HG03342 (cell line): Measurements from ENCODE around the gene REG4.

Source experiments
- ATAC-seq: cut with Tn5 transposase; IDR thresholded peaks from one replicate; pipeline ENCODE4 v1.9.1; 2021; ENCODE audit warnings: mild to moderate bottlenecking, moderate library complexity; ENCODE audit not compliant: unreplicated experiment

The REG4 gene

DNA sequence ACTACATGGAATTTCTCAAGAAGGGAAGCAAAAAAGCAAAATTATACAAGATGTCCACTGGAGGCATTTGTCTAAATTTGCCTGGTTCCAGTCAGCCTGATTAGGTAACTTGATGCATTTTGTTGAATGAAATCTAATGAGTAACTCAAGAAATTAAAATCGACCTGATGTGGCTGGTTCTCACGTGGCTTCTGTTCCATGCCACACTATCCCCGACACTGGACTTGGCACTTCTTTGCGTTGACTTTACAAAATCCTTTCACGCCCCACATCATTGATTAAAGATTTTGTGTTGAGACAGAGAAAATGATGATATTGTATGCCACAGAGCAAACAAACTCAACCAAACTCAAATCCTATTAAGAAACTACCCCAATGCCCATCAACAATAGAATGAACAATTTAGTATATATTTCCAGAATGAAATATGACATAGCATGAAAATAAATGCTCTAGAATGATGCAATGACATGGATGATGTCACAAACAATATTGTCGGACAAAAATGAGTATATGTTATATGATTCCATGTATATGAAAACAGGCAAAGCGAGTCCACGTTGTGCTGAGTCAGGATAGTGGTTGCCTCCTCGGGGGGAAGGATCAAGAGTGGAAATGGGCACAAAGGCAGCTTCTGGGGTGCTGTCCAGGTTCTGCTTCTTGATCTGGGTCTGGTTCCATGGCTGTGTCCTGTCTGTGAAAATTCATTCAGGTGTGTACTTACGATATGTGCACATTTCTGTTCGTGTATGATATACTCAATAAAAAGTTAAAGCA is 29.6 kb downstream of the REG4 start:
- ATAC-seq: no peak

DNA sequence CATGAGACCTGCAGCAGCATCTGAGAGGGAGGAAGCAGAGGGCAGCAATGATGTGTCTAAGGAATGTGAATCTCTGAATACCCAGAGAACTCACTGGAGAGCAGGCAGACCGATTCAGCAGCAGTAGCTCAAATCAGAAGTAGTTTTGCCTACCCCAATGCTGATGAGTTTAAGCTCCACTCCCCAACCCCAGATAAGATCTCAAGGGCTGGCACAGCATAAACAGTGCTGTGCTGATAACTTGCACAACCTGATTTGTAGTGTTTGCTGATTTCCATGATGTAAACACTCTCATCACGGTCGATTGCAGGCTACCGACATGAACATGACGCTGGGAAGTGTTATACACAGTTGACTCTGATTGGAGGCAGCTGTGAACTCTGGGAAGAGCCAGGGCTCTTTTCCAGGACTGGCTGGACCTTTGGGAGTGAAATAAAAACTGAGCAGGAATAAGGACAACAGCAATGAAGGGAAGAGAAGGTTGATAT is 31.3 kb downstream of the REG4 start:
- no peak for ATAC-seq

DNA sequence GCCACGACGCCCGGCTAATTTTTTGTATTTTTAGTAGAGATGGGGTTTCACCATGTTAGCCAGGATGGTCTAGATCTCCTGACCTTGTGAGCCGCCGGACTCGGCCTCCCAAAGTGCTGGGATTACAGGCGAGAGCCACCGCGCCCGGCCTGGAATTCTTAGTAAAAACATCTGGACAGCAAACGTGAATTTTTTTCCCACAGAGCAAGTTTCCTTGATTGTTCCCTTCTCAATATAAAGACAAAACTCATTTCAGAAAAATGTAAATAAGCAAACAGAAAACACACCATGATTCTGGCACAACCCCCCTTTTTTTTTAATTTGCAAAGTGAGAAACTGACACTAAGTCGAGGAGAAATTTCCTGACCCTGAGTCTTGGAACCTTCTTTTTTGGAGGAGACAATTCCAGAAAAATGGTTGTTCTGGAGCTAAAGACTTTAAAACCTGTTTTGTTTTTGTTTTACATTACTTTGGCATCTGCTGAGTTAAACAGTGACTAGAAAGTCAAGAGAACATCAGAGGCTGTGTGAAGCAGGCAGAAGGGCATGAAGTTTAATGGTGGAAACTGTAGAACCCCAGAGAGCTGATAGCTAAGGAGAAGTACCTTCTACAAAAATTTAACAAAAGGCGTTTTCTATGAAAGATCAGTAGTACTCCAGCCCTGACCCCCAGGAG is 32.2 kb downstream of the REG4 start:
- ATAC-seq: no peak

DNA sequence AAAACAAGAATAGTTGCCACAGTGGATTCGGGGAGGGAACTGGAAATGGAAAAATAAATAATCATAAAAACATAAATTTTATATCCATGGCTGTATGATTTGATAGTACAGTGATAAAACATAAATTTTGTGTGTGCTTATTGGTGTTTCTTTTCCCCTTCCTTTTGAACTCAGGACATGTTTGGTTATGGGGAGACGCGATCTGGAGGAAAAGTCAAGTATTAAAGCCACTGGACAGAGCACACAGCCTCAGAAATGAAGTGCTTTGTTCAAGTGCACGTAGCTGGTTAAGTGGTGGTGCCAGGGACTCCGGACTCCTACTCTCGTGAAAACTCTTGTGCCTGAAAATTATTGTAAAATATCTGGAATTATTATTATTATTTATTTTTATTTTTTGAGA is 32.9 kb downstream of the REG4 start:
- no peak for ATAC-seq

DNA sequence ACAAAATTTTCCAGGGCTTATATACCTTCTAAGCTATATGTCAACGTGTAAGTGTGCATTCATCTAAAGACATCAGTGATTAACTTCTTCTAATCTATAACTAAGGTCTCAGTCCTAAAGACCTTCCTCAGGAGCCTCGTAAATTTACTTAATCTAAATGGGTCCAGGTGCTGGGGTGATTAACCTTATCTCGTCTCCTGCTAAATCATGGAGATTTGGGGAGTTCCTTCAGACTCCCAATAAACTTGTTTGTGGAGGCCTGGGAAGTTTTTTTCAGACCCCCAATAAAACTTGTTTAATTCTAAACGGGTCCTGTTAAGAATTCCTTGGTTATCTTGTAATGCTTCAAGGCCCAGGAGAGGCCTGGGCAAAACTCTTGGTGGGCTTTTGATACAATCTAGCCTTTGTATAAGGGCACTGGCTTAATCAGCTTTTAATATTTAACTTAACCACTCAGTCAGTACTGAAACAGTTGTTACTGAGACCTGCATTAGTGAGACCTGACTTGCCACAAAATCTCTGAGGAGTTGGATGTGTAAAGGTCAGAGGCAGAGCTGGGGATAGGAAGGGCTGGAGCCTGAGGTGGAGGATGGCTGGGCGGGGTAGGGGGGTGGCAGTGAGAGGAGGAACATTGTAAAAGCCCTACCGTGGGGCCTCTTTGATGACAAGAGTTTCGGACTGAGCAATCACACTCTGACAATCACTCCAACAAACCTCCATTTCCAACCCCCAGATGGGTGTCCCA is 36.3 kb downstream of the REG4 start:
- ATAC-seq: no peak

DNA sequence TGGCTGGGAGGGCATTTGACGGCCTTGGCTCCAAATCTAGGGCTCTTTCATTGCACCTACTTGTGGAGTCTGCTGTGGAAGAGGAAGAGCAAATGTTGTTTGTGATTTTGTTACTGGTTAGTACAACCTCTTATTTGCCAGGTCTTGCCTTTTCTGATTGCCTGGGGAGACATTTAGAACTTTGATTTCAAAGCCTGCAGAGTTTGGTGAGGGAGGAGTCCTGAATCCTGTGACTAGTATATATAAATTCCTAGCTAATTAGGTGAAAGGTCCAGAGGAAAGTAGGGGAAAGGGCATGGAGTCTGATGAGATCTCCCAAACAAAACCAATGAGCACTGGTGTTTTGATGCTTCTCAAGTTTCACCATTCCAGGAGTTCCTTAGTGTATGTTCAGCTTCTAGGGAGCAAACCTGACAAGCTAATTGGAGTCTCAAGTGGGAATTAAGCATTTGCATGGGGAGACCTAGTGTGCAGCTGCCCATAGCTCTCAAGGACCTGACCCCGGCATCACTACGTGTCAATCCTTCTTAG is 37.5 kb downstream of the REG4 start:
- no peak for ATAC-seq

DNA sequence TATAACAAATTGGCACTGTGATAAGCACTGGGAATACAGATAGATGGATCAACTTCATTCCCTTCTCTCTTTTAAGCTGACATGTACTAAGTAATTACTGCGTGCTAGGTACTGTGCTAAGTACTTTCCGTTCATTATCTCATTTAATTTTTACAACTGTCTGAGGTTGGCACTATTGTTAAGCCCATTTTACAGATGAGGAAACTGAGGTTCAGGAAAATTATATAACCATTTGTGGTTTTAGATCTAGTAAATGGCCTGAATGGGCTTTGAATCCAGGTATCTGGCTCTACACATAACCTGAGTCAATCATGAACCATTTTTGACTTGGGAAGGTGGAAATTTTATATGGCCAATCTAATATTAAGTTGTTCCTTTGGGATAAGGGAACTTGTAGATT is 39.0 kb downstream of the REG4 start:
- ATAC-seq: no peak

DNA sequence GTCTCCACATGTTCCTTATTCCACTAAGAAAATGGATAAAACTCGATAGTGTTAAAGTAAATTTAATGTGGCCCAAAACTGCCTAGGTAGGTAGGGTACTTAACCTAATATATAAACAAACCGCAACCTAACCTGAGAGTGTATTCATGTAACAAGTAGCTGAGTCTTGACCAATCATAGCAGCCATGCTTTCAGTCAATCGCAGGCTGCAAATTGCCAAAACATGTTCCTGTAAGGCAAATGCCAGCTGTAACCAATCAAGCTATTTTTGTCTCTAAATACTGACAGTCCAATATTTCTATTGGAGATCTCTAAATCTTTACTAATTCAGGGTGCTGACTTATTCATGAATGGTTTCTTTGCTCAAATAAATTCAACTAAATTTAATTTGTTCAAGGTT is 39.5 kb downstream of the REG4 start:
- no peak for ATAC-seq

DNA sequence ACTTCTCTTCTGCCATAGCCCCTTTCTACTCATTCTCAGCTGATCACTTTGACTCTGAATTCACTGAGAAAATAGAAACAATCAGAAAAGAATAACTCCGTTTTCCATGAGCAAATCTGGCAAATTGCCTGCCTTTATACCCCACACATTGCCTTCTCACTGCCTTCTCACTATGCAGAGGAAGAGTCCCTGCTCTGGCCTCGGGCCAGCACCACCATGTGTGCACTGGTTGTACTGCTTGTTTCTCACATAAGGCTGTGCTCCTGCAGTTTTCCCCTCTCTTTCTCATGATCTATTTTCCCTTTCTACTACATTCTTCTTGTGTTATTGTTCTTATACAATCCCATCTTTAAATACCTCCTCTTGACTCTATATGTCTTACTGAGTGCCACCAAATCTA is 40.2 kb downstream of the REG4 start:
- no peak for ATAC-seq

DNA sequence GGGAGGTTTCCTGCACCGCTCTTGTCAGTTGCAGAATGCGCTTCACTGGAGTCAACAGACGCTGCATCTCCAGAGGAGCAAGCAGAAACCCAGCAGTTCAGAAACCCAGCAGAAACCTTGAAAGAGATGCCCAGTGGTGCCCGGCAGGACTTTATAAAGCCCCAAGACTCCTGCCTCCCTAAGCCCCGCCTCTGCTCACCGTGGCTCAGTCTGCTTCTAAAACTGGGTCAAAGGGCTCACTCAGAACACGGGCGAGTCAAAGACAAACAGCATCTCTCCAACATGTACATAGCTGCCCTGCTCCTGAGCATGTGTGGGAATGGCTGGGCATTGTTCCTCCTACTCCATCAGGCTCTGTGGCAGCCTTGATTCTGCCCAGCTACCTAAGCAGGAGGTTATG is 42.5 kb downstream of the REG4 start, which contains the start of gene HMGCS2:
TSS of gene HMGCS2 (minus strand) at position 128 of the 400 bp plus-strand sequence. CDS start at position 67, 61 bp downstream.
- no peak for ATAC-seq

DNA sequence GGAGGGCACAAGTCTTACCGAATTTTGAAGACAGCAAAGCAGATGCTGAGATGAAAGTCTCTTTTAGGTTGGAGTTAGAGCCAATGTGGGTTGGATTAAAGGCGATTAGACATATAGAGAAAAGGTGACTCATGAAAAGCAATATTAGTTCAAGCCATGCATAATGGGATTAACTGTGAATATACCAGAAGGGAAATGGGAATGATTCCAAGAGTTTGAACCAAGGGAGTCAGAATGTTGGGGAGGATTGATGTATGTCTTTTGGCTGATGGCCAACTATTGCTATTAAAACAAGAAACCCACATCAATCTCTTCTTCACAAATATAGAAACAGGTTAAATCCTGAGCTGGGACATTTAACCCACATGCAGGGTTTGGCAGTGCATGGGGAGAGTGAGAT is 43.8 kb downstream of the REG4 start:
- no peak for ATAC-seq

DNA sequence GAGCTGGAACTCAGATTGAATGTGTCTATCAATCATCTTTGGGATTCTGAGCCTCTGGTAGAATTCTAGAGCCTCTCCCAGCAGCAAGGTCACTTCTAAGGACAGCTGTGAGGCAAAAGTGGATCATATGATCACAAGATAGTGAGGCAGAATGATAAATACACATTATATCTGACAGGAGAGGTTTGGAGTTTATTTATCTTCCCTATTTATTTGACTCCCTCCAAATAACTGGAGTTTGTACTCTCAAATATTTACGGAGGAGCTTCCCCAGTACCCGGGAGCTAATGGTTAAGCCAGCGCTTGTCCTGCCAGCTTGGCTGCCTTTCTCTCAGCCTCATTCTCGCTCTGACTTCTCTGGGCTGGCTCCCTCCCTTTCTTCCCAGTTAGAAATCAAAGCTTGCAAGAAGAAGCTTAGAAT is 44.9 kb downstream of the REG4 start:
- no peak for ATAC-seq

DNA sequence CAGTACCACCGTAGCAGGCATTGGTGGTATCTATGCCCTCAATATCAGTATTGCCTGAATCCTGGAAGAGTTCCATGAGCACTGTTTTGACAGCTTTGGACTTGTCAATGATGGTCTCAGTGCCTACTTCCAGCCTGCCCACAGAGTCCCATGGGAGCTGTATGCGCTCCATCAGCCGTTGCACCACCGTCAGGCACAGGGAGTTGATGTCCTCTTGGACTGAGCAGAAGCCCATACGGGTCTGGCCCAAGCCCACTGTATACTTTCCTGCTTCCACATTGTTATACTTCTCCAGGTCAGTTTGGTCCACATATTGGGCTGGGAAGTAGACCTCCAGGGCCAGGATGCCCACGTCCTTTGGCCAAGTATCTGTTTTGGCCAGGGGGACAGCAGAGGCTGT is 47.0 kb downstream of the REG4 start:
- ATAC-seq: no peak

DNA sequence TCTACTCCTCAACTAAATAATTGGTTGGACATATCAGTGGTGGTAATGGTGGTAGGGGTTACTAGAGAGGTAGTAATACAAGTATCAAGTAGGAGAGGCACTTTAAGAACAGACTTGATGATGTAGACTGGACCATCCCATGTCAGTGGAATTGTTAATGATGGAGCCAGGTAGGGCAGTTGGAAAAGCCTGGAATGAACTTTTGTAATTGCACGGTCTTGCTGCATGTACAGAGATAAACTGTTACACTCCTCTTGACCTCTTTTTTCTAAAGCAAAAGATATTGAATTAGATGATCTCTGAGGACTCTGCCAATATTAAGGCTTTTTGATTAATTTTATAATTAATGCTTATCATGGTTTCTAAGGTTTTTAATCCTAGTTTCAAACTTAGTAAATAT is 48.3 kb downstream of the REG4 start:
- ATAC-seq: no peak

DNA sequence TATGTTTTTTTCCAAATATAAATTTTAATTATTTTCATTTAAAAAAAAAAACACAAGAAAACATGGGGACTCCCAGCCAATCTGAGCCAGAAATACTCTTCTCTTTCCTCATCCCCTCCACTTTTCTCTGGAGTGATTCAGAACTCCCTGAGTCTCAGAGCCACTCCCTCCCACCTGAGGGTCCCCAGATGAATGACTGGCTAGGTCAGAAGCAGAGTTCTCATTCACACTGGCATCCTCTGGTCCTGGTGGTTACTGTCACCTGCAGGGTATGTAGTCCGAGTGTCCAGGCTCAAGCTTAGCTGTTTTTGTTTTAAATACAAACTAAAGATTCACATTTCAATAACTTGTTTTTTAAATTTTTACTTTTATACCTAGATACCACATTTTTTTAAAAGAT is 48.9 kb downstream of the REG4 start:
- no peak for ATAC-seq

DNA sequence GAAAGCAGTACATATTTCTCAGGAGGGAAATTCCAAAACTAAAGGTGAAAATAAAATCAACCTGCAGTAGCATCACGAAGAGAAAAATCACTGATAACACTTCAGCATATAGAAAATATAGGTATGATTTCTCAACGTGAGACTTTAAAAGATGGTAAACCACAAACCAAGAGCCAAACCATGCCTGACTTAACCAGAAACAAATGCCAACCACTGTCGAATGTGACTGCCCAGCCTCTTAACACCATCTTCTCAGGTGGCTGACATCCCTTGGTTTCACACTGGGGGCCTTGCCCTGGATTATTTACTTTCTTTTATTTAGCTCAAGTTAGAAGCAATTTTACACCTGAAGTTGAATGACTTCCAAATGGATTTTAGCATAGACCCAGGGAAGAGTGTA is 52.7 kb downstream of the REG4 start:
- no peak for ATAC-seq

DNA sequence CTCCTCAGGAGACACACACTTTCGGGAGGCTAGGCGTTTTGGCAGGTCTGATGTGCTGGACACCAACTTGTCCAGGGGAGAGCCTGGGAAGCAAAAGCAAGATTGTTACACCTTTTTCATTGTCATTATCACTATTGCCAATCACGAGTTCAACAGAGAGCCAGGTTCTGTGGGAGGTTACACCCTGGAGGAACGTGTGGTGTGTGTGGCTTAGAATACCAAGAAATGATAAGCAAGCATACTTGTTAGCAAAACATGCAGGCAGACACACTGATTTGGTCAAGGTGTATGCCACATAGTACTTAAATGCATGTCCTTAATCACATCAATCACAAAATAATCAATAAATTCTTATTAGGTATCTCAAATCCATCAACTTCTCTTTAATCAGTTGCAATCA is 58.7 kb downstream of the REG4 start:
- no peak for ATAC-seq

DNA sequence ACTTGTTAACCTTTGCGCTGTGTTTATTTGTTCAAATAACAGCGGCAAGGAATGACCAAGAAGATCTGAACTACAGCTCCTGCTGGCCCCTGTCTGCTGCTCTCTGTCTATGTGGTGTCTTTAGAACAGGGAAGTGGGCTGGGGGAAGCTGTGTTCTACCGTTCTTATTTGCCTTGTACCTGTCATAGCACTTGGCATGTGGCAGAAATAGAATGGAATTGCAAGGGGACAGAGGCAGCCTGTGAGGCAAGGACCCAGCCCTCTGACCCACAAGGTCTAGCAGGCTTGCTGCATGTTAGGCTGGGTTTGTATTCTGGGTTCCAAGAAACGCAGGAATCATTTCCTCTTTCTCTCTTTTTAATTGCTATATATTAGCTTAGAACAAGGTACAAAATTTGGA is 63.2 kb downstream of the REG4 start:
- no peak for ATAC-seq

DNA sequence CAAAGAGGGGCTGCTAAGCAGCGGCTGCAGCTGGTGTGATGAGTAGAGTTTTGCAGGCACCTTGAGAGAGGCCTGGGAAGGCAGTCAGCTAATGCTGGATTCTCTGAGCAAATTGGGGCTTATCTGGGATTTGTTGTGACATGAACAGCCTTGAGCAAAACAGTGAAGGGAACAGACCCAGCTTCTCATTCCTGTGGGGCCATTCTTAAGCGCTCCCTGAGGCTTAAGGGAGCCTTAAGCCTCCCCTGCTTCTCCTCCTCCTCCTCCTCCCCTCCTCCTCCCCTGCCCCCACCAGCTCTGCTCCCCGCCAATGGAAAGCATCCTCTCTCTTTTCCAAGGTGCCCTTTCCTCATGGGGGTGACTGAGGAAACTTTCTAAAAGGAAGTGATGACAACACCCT is 63.8 kb downstream of the REG4 start:
- no peak for ATAC-seq

DNA sequence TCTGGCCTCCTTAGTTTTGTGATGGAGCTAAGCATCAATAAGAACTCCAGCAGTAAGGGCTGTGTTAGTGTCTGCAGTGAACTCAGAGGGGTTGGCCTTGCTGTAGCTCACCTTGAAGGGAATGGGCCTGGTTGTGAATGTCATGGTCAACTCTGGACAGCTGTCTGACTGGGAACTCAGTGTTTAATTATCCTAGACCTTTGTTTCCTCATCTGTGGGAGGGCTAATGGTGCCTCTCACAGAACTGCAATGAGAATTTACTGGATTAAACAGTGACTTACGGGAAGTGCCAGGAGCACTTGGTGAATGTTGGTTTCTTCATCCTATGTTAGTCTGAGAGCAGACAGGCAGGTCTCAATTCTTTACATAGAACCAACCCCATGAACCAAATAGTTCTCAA is 66.2 kb downstream of the REG4 start:
- ATAC-seq: no peak

DNA sequence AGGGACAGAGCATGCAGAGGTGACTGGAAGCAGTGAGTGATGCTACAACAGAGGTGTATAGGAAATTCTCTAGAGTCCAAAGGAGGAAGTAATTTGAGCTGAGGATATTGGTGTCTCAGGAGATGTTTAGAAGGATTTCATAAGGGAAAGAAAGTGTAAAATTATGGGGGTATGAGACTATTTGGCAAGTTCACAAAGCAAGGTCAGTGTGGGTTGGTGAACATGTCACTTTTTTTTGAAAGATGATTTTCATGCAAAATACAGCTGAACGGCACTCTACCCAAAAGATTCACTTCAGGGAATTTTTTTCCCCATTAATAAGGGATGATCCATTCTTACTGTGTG is 66.7 kb downstream of the REG4 start:
- no peak for ATAC-seq
